SU-DHL-6 (cell line): ENCODE results near the gene RCC2.

ENCODE experiments used
- EZH2phosphoT487 ChIP-seq: fragments of 200-600 bp; sonication (generic), shearing (Covaris generic); conservative IDR thresholded peaks from 2 replicates; pipeline ENCODE4 v1.6.1; 2018; ENCODE audit warnings: mild to moderate bottlenecking, antibody characterized with exemption, low read length, moderate library complexity, mixed read lengths
- TF ChIP-seq, protein P1 (sequence below): fragments of 200-600 bp; sonication (generic); IDR thresholded peaks from one replicate; pipeline ENCODE4 v1.5.1; 2017; ENCODE audit warnings: antibody characterized with exemption, mild to moderate bottlenecking, low read length, moderate library complexity; ENCODE audit not compliant: insufficient read depth, poor library complexity, severe bottlenecking

DNA sequence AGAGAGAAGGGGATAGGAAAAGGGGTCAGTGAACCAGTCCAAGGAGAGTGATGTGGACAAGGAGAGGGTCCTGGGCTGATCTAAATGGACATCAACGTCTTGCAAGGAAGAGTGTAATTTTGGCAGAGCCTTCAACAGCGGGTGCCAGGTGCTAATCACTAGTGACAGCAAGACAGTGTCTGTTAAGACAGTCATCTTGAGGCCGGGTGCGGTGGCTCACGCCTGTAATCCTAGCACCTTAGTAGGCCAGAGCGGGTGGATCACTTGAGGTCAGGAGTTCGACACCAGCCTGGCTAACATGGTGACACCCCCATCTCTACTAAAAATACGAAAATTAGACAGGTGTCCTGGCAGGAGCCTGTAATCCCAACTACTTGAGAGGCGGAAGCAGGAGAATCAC, 79.7 kb downstream of the RCC2 start:
- TF ChIP-seq, protein P1, sequence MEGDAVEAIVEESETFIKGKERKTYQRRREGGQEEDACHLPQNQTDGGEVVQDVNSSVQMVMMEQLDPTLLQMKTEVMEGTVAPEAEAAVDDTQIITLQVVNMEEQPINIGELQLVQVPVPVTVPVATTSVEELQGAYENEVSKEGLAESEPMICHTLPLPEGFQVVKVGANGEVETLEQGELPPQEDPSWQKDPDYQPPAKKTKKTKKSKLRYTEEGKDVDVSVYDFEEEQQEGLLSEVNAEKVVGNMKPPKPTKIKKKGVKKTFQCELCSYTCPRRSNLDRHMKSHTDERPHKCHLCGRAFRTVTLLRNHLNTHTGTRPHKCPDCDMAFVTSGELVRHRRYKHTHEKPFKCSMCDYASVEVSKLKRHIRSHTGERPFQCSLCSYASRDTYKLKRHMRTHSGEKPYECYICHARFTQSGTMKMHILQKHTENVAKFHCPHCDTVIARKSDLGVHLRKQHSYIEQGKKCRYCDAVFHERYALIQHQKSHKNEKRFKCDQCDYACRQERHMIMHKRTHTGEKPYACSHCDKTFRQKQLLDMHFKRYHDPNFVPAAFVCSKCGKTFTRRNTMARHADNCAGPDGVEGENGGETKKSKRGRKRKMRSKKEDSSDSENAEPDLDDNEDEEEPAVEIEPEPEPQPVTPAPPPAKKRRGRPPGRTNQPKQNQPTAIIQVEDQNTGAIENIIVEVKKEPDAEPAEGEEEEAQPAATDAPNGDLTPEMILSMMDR: no peak
- no peak for TF ChIP-seq EZH2phosphoT487
